ENCODE results near the gene PCDH11X. TPM values are rescaled to one million over a fixed set of nuclear protein-coding genes. Genes with fewer than 3 reads are reported as not detected.
"Not testable (repeated sequence)": the region's sequence is repeated elsewhere in the genome, so short reads cannot be mapped to it uniquely, and the experiment has no call there.

PCDH11X gene
- total RNA-seq, 2 experiments from 2014 or later = not detected

GRCh38 chrX:91780698-91781097, 1.5 kb downstream of the PCDH11X start:
- H3K9me3 ChIP-seq (ENCODE audit: control insufficient read depth in 1 of 2, insufficient read depth in 1 of 2, low read length in 2 of 2); H3K27me3 Mint-ChIP-seq; H3K4me3 Mint-ChIP-seq; H3K27me3 ChIP-seq (ENCODE audit: control insufficient read depth in 1 of 2, insufficient read depth in 2 of 2, low read length in 2 of 2); POLR2A ChIA-PET; H3K36me3 Mint-ChIP-seq (ENCODE audit: low read depth); H3K9me3 Mint-ChIP-seq; H3K36me3 ChIP-seq (ENCODE audit: insufficient read depth, low read length); CTCF ChIA-PET; H3K4me1 Mint-ChIP-seq (ENCODE audit: low read depth); intact Hi-C loops (cut with DNase I, micrococcal nuclease); H3K27ac Mint-ChIP-seq; H3K4me3 ChIP-seq (ENCODE audit: low read length); DNase-seq; ATAC-seq (ENCODE audit: poor library complexity); H3K4me1 ChIP-seq (ENCODE audit: insufficient read depth, low read length); H3K27ac ChIP-seq (ENCODE audit: low read depth in 1 of 2, low read length in 2 of 2): not testable (repeated sequence)

GRCh38 chrX:91781553-91782298, 2.6 kb downstream of the PCDH11X start:
- H3K9me3 ChIP-seq (ENCODE audit: control insufficient read depth in 1 of 2, insufficient read depth in 1 of 2, low read length in 2 of 2); DNase-seq; H3K4me1 Mint-ChIP-seq (ENCODE audit: low read depth); H3K4me3 ChIP-seq (ENCODE audit: low read length); H3K4me3 Mint-ChIP-seq; H3K27me3 ChIP-seq (ENCODE audit: control insufficient read depth in 1 of 2, insufficient read depth in 2 of 2, low read length in 2 of 2); POLR2A ChIA-PET; H3K36me3 Mint-ChIP-seq (ENCODE audit: low read depth); ATAC-seq (ENCODE audit: poor library complexity); H3K9me3 Mint-ChIP-seq; intact Hi-C loops (cut with DNase I, micrococcal nuclease); H3K36me3 ChIP-seq (ENCODE audit: insufficient read depth, low read length); H3K27me3 Mint-ChIP-seq; H3K27ac Mint-ChIP-seq; H3K4me1 ChIP-seq (ENCODE audit: insufficient read depth, low read length); H3K27ac ChIP-seq (ENCODE audit: low read depth in 1 of 2, low read length in 2 of 2); CTCF ChIA-PET: not testable (repeated sequence)

DNA sequence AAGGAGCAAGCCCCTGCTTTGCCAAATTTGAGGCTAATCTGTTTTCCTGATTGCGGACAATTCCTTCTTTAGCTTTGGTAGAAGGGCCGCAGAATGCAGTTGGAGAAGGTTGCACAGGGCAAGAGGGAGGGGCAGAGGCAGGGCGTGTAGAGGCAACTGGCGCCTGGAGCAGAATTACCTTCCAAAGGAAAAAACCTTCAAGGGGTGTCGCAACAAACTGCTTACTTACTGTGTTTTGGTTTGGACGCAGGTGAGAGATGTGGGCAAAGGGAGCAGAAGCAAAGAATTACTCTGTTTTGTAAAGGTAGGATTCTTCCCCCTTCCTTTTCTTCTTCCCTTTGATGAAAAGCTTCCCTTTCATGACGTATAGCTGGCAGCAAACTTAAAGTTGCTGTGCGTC, 3.6 kb downstream of the PCDH11X start:
- POLR2A ChIA-PET; ATAC-seq (ENCODE audit: poor library complexity); H3K4me1 ChIP-seq (ENCODE audit: insufficient read depth, low read length); H3K4me3 Mint-ChIP-seq; intact Hi-C loops (cut with DNase I, micrococcal nuclease); H3K4me1 Mint-ChIP-seq (ENCODE audit: low read depth); H3K27ac Mint-ChIP-seq; H3K27me3 ChIP-seq (ENCODE audit: control insufficient read depth in 1 of 2, insufficient read depth in 2 of 2, low read length in 2 of 2); H3K27ac ChIP-seq (ENCODE audit: low read depth in 1 of 2, low read length in 2 of 2); H3K36me3 ChIP-seq (ENCODE audit: insufficient read depth, low read length); H3K27me3 Mint-ChIP-seq; DNase-seq; H3K36me3 Mint-ChIP-seq (ENCODE audit: low read depth); H3K9me3 ChIP-seq (ENCODE audit: control insufficient read depth in 1 of 2, insufficient read depth in 1 of 2, low read length in 2 of 2); CTCF ChIA-PET; H3K4me3 ChIP-seq (ENCODE audit: low read length); H3K9me3 Mint-ChIP-seq: not testable (repeated sequence)

DNA sequence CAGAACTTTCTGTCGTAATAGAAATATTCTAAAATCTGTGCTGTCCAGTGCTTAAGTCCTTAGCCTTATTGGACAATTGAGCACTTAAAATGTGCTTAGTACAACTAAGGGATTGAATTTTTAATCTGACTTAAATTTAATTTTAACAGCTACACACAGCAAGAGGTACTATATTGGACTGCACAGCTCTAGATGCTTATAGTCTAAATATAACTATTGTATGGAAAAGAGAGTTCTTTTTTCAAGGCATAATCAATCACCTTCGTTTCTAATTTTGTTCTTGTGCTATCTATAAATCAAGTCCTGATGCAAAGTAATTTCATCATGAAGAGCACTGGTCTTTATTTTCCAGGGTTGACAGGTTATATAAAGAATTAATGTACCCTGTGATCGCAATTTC, 38.4 kb downstream of the PCDH11X start:
- POLR2A ChIA-PET; H3K27me3 Mint-ChIP-seq; H3K4me3 Mint-ChIP-seq; H3K4me1 Mint-ChIP-seq (ENCODE audit: low read depth); CTCF ChIA-PET; H3K9me3 Mint-ChIP-seq; H3K27me3 ChIP-seq (ENCODE audit: control insufficient read depth in 1 of 2, insufficient read depth in 2 of 2, low read length in 2 of 2); H3K4me3 ChIP-seq (ENCODE audit: low read length); H3K9me3 ChIP-seq (ENCODE audit: control insufficient read depth in 1 of 2, insufficient read depth in 1 of 2, low read length in 2 of 2); H3K36me3 ChIP-seq (ENCODE audit: insufficient read depth, low read length); H3K27ac ChIP-seq (ENCODE audit: low read depth in 1 of 2, low read length in 2 of 2); H3K4me1 ChIP-seq (ENCODE audit: insufficient read depth, low read length); H3K27ac Mint-ChIP-seq; ATAC-seq (ENCODE audit: poor library complexity); DNase-seq; H3K36me3 Mint-ChIP-seq (ENCODE audit: low read depth); intact Hi-C loops (cut with DNase I, micrococcal nuclease): not testable (repeated sequence)

- POLR2A ChIA-PET; intact Hi-C loops (cut with DNase I, micrococcal nuclease); H3K4me3 Mint-ChIP-seq; H3K36me3 ChIP-seq (ENCODE audit: insufficient read depth, low read length); H3K9me3 ChIP-seq (ENCODE audit: control insufficient read depth in 1 of 2, insufficient read depth in 1 of 2, low read length in 2 of 2); H3K9me3 Mint-ChIP-seq; H3K27ac ChIP-seq (ENCODE audit: low read depth in 1 of 2, low read length in 2 of 2); H3K4me1 ChIP-seq (ENCODE audit: insufficient read depth, low read length); H3K4me3 ChIP-seq (ENCODE audit: low read length); H3K27me3 Mint-ChIP-seq; ATAC-seq (ENCODE audit: poor library complexity); H3K4me1 Mint-ChIP-seq (ENCODE audit: low read depth); H3K27me3 ChIP-seq (ENCODE audit: control insufficient read depth in 1 of 2, insufficient read depth in 2 of 2, low read length in 2 of 2); H3K27ac Mint-ChIP-seq; DNase-seq; H3K36me3 Mint-ChIP-seq (ENCODE audit: low read depth); CTCF ChIA-PET: not testable (repeated sequence)
These were observed 46.1 kb downstream of the PCDH11X start for GRCh38 chrX:91825321-91825720.
